Neural progenitor cell (in vitro differentiated cells): ENCODE measurements around the gene HDAC5. TPM values are rescaled to one million over a fixed set of nuclear protein-coding genes. Genes with fewer than 3 reads are reported as not detected.

Source experiments
- DNase-seq: peaks from one replicate; pipeline ENCODE4 v3.0.0-alpha.2; 2016; ENCODE audit warnings: low spot score
- H2AFZ ChIP-seq: fragments of 200-600 bp; sonication (generic); replicated peaks from 2 replicates; pipeline ENCODE4 v1.6.1; 2016; ENCODE audit warnings: antibody characterized with exemption
- H3F3A ChIP-seq: fragments of 200-600 bp; sonication (generic); 2 replicates; pipeline ENCODE4 v1.6.1; 2016; ENCODE audit warnings: antibody characterized with exemption, low read depth
- H3K27ac ChIP-seq: fragments of 200-600 bp; sonication (generic); 2 replicates; pipeline ENCODE4 v1.5.1; 2016; ENCODE audit warnings: mild to moderate bottlenecking
- H3K27me3 ChIP-seq: fragments of 200-600 bp; sonication (generic); 2 replicates; pipeline ENCODE4 v1.6.1; 2016; ENCODE audit warnings: mild to moderate bottlenecking, moderate library complexity
- H3K36me3 ChIP-seq: fragments of 200-600 bp; sonication (generic); 2 replicates; pipeline ENCODE4 v1.5.1; 2016
- H3K4me1 ChIP-seq: fragments of 200-600 bp; sonication (generic); 2 replicates; pipeline ENCODE4 v1.6.1; 2016; ENCODE audit warnings: mixed run types
- H3K4me2 ChIP-seq: fragments of 200-600 bp; sonication (generic); 2 replicates; pipeline ENCODE4 v1.6.1; 2016
- H3K4me3 ChIP-seq: fragments of 200-600 bp; sonication (generic); 2 replicates; pipeline ENCODE4 v1.5.1; 2016
- H3K79me2 ChIP-seq: fragments of 200-600 bp; sonication (generic); 2 replicates; pipeline ENCODE4 v1.6.1; 2016; ENCODE audit warnings: low read depth
- H3K9ac ChIP-seq: fragments of 200-600 bp; sonication (generic); 2 replicates; pipeline ENCODE4 v1.6.1; 2016
- H3K9me3 ChIP-seq: fragments of 200-600 bp; sonication (generic); 2 replicates; pipeline ENCODE4 v1.5.1; 2016; ENCODE audit warnings: low read depth
- H4K20me1 ChIP-seq: fragments of 200-600 bp; sonication (generic); 2 replicates; pipeline ENCODE4 v1.6.1; 2016; ENCODE audit warnings: low read depth
- H3K27ac Mint-ChIP-seq: 3 replicates; pipeline ENCODE4 v1.8.0; 2021; ENCODE audit warnings: mixed read lengths
- H3K27me3 Mint-ChIP-seq: 2 replicates; pipeline ENCODE4 v1.8.0; 2022; ENCODE audit warnings: low read depth, mild to moderate bottlenecking, inconsistent platforms, moderate library complexity, mixed read lengths; ENCODE audit not compliant: insufficient read depth
- H3K36me3 Mint-ChIP-seq: 3 replicates; pipeline ENCODE4 v1.8.0; 2021; ENCODE audit warnings: mixed read lengths
- H3K4me1 Mint-ChIP-seq: 3 replicates; pipeline ENCODE4 v1.8.0; 2021; ENCODE audit warnings: mixed read lengths
- H3K4me3 Mint-ChIP-seq: 3 replicates; pipeline ENCODE4 v1.8.0; 2021; ENCODE audit warnings: mild to moderate bottlenecking, moderate library complexity, mixed read lengths
- H3K9me3 Mint-ChIP-seq: 3 replicates; pipeline ENCODE4 v1.8.0; 2020; ENCODE audit warnings: mixed read lengths
- EZH2 ChIP-seq: fragments of 200-600 bp; sonication (generic); IDR thresholded peaks from 2 replicates; pipeline ENCODE4 v1.6.1; 2017; ENCODE audit warnings: antibody characterized with exemption, mild to moderate bottlenecking, moderate library complexity
- EZH2phosphoT487 ChIP-seq: fragments of 200-600 bp; sonication (generic); IDR thresholded peaks from 2 replicates; pipeline ENCODE4 v1.6.1; 2017; ENCODE audit warnings: antibody characterized with exemption
- total RNA-seq: library from RNA; depleted of rRNA; stranded (reverse); fragments of >200 nt; gene quantifications from 2 replicates; pipeline ENCODE4 v1.2.3, GENCODE V29; 2015; ENCODE audit warnings: low replicate concordance
- TF ChIP-seq, protein P1 (sequence below): fragments of 200-600 bp; sonication (generic); IDR thresholded peaks from 2 replicates; pipeline ENCODE4 v1.5.1; 2017; ENCODE audit warnings: antibody characterized with exemption, mild to moderate bottlenecking

HDAC5 gene
- total RNA-seq, 1 donor from 2014 or later = 23.6 TPM

DNA sequence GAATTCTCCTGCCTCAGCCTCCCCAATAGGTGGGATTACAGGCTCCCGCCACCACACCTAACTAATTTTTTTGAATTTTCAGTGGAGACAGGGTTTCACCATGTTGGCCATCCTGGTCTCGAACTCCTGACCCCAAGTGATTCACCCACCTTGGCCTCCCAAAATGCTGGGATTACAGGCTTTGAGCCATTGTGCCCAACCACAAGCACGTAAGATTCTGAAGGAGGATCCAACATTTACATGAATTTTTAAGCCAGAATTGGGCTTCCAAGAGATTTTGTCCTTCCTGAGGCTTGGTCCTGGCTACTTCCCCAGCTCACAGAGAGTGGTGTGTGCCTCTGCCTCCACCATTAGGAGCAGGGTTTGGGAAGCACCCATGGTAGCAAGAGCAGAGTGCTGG is 41.8 kb downstream of the HDAC5 start:
- peaks cover 5% of the 10 kb centered on the region for H3K27me3 Mint-ChIP-seq
- H3K36me3 ChIP-seq = no peaks in the 10 kb centered on the region
- no peak overlapping the region for H3K9ac ChIP-seq

DNA sequence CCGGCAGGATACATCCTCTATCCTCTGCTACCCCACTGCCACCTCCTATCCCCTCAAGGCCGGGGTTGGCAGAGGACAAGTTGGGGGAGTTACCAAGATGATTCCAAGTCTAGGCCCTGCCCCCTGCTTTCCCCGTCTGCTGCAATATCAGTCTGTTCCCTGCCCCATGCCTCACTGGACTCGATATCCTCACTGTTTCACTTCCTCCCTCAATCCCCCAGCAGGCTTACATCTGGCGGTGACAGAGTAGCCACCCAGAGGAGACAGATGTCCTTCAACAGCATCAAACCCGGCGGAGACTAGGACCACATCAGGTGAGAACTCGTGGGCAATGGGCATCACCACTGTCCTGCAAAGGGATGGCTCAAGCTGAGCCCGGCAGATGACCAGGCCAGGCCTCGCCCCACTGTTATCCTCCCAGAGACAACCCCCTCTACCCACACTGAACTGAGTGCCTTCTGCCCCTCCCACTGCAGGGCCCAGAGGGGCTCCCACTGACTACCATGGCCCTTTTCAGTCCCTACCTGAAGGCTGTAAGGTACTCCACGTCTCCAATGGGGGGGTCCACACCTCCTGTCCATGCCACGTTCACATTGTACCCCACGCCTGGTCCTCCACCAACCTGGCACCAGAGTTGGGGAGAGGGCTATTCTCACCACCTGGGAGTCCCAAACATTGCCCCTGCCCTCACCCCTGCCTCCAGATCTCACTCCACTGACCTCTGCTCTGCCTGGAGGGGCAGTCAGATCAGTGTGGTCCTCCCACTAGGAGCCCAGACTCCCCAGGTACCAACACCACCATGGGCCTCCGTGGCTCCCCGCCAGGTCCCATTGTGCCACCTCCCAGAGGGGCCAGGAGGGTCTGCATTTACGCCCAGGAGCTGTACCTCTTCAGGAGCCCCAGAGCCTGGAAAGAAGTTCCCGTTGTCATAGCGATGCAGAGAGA is 43.3 kb downstream of the HDAC5 start:
- no peaks in the 10 kb centered on the region for H3K9me3 ChIP-seq
- Mint-ChIP-seq H3K36me3 (peaks cover 40% of the 10 kb centered on the region), H3K4me3 (peak overlapping the region; percentile 48), H3K27me3 (peaks cover 7% of the 10 kb centered on the region), H3K27ac (peak overlapping the region; percentile 87), H3K9me3 (no peaks in the 10 kb centered on the region), H3K4me1 (peaks cover 36% of the 10 kb centered on the region)
- H3K27ac ChIP-seq = no peak overlapping the region
- H3K4me2 ChIP-seq = no peak overlapping the region
- H3K79me2 ChIP-seq = no peaks in the 10 kb centered on the region
- no peak for DNase-seq
- H4K20me1 ChIP-seq = peaks cover 3% of the 10 kb centered on the region
- no peaks in the 10 kb centered on the region for H3K36me3 ChIP-seq
- no peaks in the 10 kb centered on the region for H3K27me3 ChIP-seq
- peaks cover 9% of the 10 kb centered on the region for H3K4me1 ChIP-seq
- H2AFZ ChIP-seq = no peak overlapping the region
- no peak overlapping the region for H3K4me3 ChIP-seq
- peaks cover 25% of the 10 kb centered on the region for H3F3A ChIP-seq
- TF ChIP-seq, protein P1, sequence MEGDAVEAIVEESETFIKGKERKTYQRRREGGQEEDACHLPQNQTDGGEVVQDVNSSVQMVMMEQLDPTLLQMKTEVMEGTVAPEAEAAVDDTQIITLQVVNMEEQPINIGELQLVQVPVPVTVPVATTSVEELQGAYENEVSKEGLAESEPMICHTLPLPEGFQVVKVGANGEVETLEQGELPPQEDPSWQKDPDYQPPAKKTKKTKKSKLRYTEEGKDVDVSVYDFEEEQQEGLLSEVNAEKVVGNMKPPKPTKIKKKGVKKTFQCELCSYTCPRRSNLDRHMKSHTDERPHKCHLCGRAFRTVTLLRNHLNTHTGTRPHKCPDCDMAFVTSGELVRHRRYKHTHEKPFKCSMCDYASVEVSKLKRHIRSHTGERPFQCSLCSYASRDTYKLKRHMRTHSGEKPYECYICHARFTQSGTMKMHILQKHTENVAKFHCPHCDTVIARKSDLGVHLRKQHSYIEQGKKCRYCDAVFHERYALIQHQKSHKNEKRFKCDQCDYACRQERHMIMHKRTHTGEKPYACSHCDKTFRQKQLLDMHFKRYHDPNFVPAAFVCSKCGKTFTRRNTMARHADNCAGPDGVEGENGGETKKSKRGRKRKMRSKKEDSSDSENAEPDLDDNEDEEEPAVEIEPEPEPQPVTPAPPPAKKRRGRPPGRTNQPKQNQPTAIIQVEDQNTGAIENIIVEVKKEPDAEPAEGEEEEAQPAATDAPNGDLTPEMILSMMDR = no peak
- TF ChIP-seq EZH2 (no peak), EZH2phosphoT487 (no peak)
- no peak overlapping the region for H3K9ac ChIP-seq

More for the DNA sequence above, 41.8 kb downstream of the HDAC5 start:
- H3K4me1 ChIP-seq = peaks cover 19% of the 10 kb centered on the region
- H3K27ac ChIP-seq = no peak overlapping the region
- Mint-ChIP-seq H3K36me3 (peaks cover 30% of the 10 kb centered on the region), H3K4me3 (no peak overlapping the region), H3K4me1 (peaks cover 42% of the 10 kb centered on the region), H3K9me3 (no peaks in the 10 kb centered on the region), H3K27ac (no peak overlapping the region)
- no peak overlapping the region for H2AFZ ChIP-seq
- H3K79me2 ChIP-seq = no peaks in the 10 kb centered on the region
- H3K4me3 ChIP-seq = no peak overlapping the region
- no peak overlapping the region for H3K4me2 ChIP-seq
- H4K20me1 ChIP-seq = no peaks in the 10 kb centered on the region
- DNase-seq = no peak
- peaks cover 31% of the 10 kb centered on the region for H3F3A ChIP-seq
- H3K27me3 ChIP-seq = no peaks in the 10 kb centered on the region
- H3K9me3 ChIP-seq = no peaks in the 10 kb centered on the region
- TF ChIP-seq, protein P1 = no peak
- TF ChIP-seq EZH2phosphoT487 = no peak
- TF ChIP-seq EZH2 = no peak

DNA sequence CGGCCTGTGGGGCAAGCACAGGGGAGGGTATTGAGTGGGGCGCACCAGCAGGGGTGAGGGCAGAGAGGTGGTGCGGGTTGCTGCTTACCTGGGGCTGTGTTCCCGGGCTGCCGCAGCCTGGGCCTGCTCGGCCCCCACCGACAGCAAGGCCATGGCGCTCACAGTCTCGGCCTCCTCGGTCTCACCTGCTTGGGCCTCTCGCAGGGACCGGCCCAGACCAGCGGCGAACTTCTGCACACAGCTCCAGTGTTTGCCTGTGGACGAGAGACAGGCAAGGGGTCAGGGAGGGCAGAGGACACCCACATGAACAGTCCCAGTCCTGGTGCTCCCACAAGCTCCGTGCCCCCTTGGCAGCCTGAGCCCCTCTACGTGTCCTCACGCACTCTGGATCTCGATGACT is 45.0 kb downstream of the HDAC5 start:
- Histone ChIP-seq H3K4me1 (no peaks in the 10 kb centered on the region), H3K9me3 (no peaks in the 10 kb centered on the region), H3K27ac (no peak overlapping the region), H3K36me3 (no peaks in the 10 kb centered on the region), H3K4me3 (no peak overlapping the region), H3K4me2 (no peak overlapping the region), H3K27me3 (no peaks in the 10 kb centered on the region), H3F3A (peaks cover 14% of the 10 kb centered on the region), H4K20me1 (peaks cover 3% of the 10 kb centered on the region), H3K9ac (no peak overlapping the region), H3K79me2 (peaks cover 9% of the 10 kb centered on the region), H2AFZ (no peak overlapping the region)
- Mint-ChIP-seq H3K9me3 (no peaks in the 10 kb centered on the region), H3K27ac (no peak overlapping the region), H3K27me3 (peaks cover 5% of the 10 kb centered on the region), H3K4me1 (peaks cover 32% of the 10 kb centered on the region), H3K36me3 (peaks cover 42% of the 10 kb centered on the region), H3K4me3 (no peak overlapping the region)
- no peak for DNase-seq
- no peak for TF ChIP-seq EZH2phosphoT487
- TF ChIP-seq, protein P1 = no peak
- no peak for TF ChIP-seq EZH2
